MCF 10A (cell line): Measurements from ENCODE around the gene TBC1D24. TPM values are rescaled to one million over a fixed set of nuclear protein-coding genes. Genes with fewer than 3 reads are reported as not detected.

ENCODE experiments used
- BruUV-seq: library from RNA; stranded (reverse); fragments of 400-500 nt; replicated peaks from 2 replicates; lab custom pipeline; 2021; lab: Mats Ljungman, UMichigan
- CTCF ChIA-PET: fragments of 300-600 bp; sonication (Branson Sonifier 250); formaldehyde crosslinking; extraction: SDS; loops from one replicate; lab custom pipeline; 2021; ENCODE audit warnings: antibody characterized with exemption, inconsistent platforms; lab: Yijun Ruan, JAX
- POLR2A ChIA-PET: fragments of 300-600, 350-650 bp; sonication (Branson Sonifier 250); formaldehyde crosslinking; extraction: SDS; loops from one replicate; lab custom pipeline; 2020; ENCODE audit warnings: antibody characterized with exemption, inconsistent platforms; lab: Yijun Ruan, JAX
- DNase-seq: peaks from one replicate; pipeline ENCODE4 v3.0.0-alpha.2; 2018; ENCODE audit not compliant: unreplicated experiment
- H3K27ac Mint-ChIP-seq: one replicate; pipeline ENCODE4 v1.8.0; 2022; ENCODE audit warnings: mild to moderate bottlenecking, low read depth, mixed read lengths; ENCODE audit not compliant: unreplicated experiment
- H3K27me3 Mint-ChIP-seq: one replicate; pipeline ENCODE4 v1.8.0; 2022; ENCODE audit warnings: mixed read lengths; ENCODE audit not compliant: insufficient read depth, unreplicated experiment
- H3K36me3 Mint-ChIP-seq: one replicate; pipeline ENCODE4 v1.8.0; 2022; ENCODE audit warnings: mild to moderate bottlenecking, moderate library complexity, mixed read lengths; ENCODE audit not compliant: insufficient read depth, unreplicated experiment
- H3K4me1 Mint-ChIP-seq: one replicate; pipeline ENCODE4 v1.8.0; 2022; ENCODE audit warnings: mixed read lengths; ENCODE audit not compliant: insufficient read depth, unreplicated experiment
- H3K4me3 Mint-ChIP-seq: one replicate; pipeline ENCODE4 v1.8.0; 2022; ENCODE audit warnings: mild to moderate bottlenecking, moderate library complexity, mixed read lengths; ENCODE audit not compliant: unreplicated experiment
- H3K9me3 Mint-ChIP-seq: one replicate; pipeline ENCODE4 v1.8.0; 2022; ENCODE audit warnings: mixed read lengths; ENCODE audit not compliant: unreplicated experiment
- CTCF ChIP-seq: fragments of 200-600 bp; IDR thresholded peaks from one replicate; pipeline ENCODE4 v1.8.0; 2022; ENCODE audit warnings: antibody characterized with exemption, mild to moderate bottlenecking; ENCODE audit not compliant: unreplicated experiment
- intact Hi-C: fragments of 100-400 bp; cut with micrococcal nuclease; formaldehyde crosslinking; loops from 2 replicates; pipeline ENCODE4 v1.14.1; 2022
- total RNA-seq: library from RNA; stranded (reverse); gene quantifications from 2 replicates; pipeline ENCODE4 v1.2.3, GENCODE V29; 2022

Gene TBC1D24
- total RNA-seq, 1 experiment from 2014 or later, result 8.1 TPM

GRCh38 chr16:2501946-2502895 is 27.3 kb downstream of the TBC1D24 start:
- no TSS peak for BruUV-seq
- H3K36me3 Mint-ChIP-seq, result peaks cover 8% of the 10 kb centered on the region
- H3K4me1 Mint-ChIP-seq, result peaks cover 5% of the 10 kb centered on the region
- no peak overlapping the region for H3K27ac Mint-ChIP-seq
- TF ChIP-seq CTCF, result no peak
- H3K27me3 Mint-ChIP-seq, result no peaks in the 10 kb centered on the region
- intact Hi-C loops, result loop anchor here (1.0 to 2.0 kb wide), 2 partner anchors 162 to 307 kb away; partner anchors contain the start of gene ABCA3
- H3K9me3 Mint-ChIP-seq, result no peaks in the 10 kb centered on the region
- DNase-seq, result no peak
- ChIA-PET CTCF (interaction anchor here (0.6 to 2.8 kb wide), 16 partner anchors 8 to 305 kb away, joined by 3 to 15 read pairs (median 4); partner anchors contain the start of gene CCNF), POLR2A (interaction anchor here (1.4 to 1.5 kb wide), 3 partner anchors 72 to 250 kb away, joined by 4 to 11 read pairs (median 4); partner anchors contain the start of genes CCNF and ECI1)
- no peak overlapping the region for H3K4me3 Mint-ChIP-seq

DNA sequence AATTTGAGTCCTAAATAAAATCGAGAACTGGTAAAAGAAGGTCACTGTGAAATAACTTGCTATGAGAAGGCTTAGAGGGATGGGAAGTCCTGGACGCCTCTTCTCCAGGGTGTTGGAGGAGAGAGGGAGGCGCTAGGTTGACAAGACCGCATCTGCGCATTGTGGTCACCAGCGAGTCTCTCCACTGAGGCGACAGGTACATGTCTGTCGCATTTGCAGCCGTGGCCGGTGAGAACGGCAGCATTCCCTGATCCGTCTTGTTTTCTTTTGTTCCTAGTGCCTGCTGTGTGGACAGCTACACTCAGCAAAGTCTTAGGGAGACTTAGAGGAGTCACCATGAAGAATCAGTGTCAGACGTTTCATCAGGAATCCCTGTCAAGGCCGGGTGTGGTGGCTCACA is 30.8 kb downstream of the TBC1D24 start:
- CTCF ChIA-PET, result interaction anchor here (0.5 kb wide), 1 partner anchor 88 kb away, joined by 3 read pairs; no protein-coding TSS in a partner anchor
- Mint-ChIP-seq H3K27ac (peak overlapping the region; percentile 7), H3K4me3 (no peak overlapping the region), H3K4me1 (no peaks in the 10 kb centered on the region), H3K36me3 (no peaks in the 10 kb centered on the region), H3K9me3 (no peaks in the 10 kb centered on the region), H3K27me3 (no peaks in the 10 kb centered on the region)
- no peak for TF ChIP-seq CTCF
- intact Hi-C loops, result no loop called here
- BruUV-seq, result no TSS peak
- DNase-seq, result no peak
- POLR2A ChIA-PET, result interaction anchor here (0.6 kb wide), 1 partner anchor 254 kb away, joined by 3 read pairs; the partner anchor contains the start of gene ECI1

GRCh38 chr16:2507052-2507659 is 32.2 kb downstream of the TBC1D24 start:
- POLR2A ChIA-PET, result no interaction called here
- no peaks in the 10 kb centered on the region for H3K27me3 Mint-ChIP-seq
- H3K9me3 Mint-ChIP-seq, result no peaks in the 10 kb centered on the region
- H3K4me1 Mint-ChIP-seq, result no peaks in the 10 kb centered on the region
- H3K36me3 Mint-ChIP-seq, result no peaks in the 10 kb centered on the region
- CTCF ChIA-PET, result interaction anchor here (0.7 to 1.3 kb wide), 2 partner anchors 77 to 167 kb away, joined by 3 to 4 read pairs; partner anchors contain the start of gene ABCA3
- no peak overlapping the region for H3K27ac Mint-ChIP-seq
- no peak for TF ChIP-seq CTCF
- intact Hi-C loops, result no loop called here
- no peak for DNase-seq
- H3K4me3 Mint-ChIP-seq, result no peak overlapping the region
- BruUV-seq, result no TSS peak

DNA sequence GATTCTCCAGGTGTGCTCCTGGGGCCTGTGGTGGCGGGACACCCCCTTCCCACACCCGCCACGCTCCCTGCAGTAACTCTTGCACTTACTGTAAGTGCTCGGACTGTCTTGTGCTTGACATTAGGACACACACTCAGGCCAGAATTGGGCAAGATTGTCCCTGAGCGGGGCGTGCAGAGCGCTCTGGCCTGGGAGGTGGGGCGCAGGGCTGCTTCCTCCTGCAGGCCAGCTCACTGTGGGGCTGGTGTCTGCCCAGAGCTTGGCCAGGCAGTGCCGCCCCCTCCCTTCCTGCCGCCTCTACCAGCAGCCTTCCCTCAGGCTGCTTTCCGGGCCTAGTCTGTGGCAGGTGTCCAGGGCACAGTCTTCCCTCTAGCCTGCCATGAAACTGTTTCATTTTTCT is 32.7 kb downstream of the TBC1D24 start:
- Mint-ChIP-seq H3K27me3 (no peaks in the 10 kb centered on the region), H3K27ac (no peak overlapping the region), H3K4me1 (peaks cover 2% of the 10 kb centered on the region), H3K36me3 (no peaks in the 10 kb centered on the region), H3K4me3 (no peak overlapping the region), H3K9me3 (no peaks in the 10 kb centered on the region)
- BruUV-seq, result no TSS peak
- no peak for DNase-seq
- intact Hi-C loops, result no loop called here
- ChIA-PET CTCF (interaction anchor here (1.3 kb wide), 1 partner anchor 167 kb away, joined by 4 read pairs; the partner anchor contains the start of gene ABCA3), POLR2A (no interaction called here)
- no peak for TF ChIP-seq CTCF
